ENCODE results near the gene ZNF836.

The ZNF836 gene

GRCh38 chr19:52196256-52196967 lies 25.0 kb upstream of the ZNF836 start:
- TF ChIP-seq CTCF (IDR thresholded peaks at IDR 0.05; ENCODE audit: low read depth, low read length) = no peak
- H3K4me3 ChIP-seq (ENCODE audit: low read depth, low read length) = no peak overlapping the region

GRCh38 chr19:52191951-52192350 lies 20.5 kb upstream of the ZNF836 start:
- no peak for TF ChIP-seq CTCF (IDR thresholded peaks at IDR 0.05; ENCODE audit: low read depth, low read length)
- H3K4me3 ChIP-seq (ENCODE audit: low read depth, low read length) = peak overlapping the region; percentile 89

GRCh38 chr19:52191389-52191788 lies 20.0 kb upstream of the ZNF836 start:
- H3K4me3 ChIP-seq (ENCODE audit: low read depth, low read length) = peak overlapping the region; percentile 89
- TF ChIP-seq CTCF (IDR thresholded peaks at IDR 0.05; ENCODE audit: low read depth, low read length) = no peak

GRCh38 chr19:52190487-52191293 lies 19.3 kb upstream of the ZNF836 start:
- no peak for TF ChIP-seq CTCF (IDR thresholded peaks at IDR 0.05; ENCODE audit: low read depth, low read length)
- H3K4me3 ChIP-seq (ENCODE audit: low read depth, low read length) = peak overlapping the region; percentile 89

GRCh38 chr19:52189735-52190486 lies 18.5 kb upstream of the ZNF836 start, which contains the start of gene PPP2R1A:
TSS of gene PPP2R1A (plus strand) at chr19:52190052. CDS start at chr19:52190097, 45 bp downstream.
- no peak for TF ChIP-seq CTCF (IDR thresholded peaks at IDR 0.05; ENCODE audit: low read depth, low read length)
- peak within 1 kb of the TSS; percentile 89 for H3K4me3 ChIP-seq (ENCODE audit: low read depth, low read length)

- TF ChIP-seq CTCF (IDR thresholded peaks at IDR 0.05; ENCODE audit: low read depth, low read length) = no peak
- H3K4me3 ChIP-seq (ENCODE audit: low read depth, low read length) = peak overlapping the region; percentile 52
Observed at GRCh38 chr19:52188822-52189734, 17.7 kb upstream of the ZNF836 start.
